ENCODE data around the gene USP31.

DNA sequence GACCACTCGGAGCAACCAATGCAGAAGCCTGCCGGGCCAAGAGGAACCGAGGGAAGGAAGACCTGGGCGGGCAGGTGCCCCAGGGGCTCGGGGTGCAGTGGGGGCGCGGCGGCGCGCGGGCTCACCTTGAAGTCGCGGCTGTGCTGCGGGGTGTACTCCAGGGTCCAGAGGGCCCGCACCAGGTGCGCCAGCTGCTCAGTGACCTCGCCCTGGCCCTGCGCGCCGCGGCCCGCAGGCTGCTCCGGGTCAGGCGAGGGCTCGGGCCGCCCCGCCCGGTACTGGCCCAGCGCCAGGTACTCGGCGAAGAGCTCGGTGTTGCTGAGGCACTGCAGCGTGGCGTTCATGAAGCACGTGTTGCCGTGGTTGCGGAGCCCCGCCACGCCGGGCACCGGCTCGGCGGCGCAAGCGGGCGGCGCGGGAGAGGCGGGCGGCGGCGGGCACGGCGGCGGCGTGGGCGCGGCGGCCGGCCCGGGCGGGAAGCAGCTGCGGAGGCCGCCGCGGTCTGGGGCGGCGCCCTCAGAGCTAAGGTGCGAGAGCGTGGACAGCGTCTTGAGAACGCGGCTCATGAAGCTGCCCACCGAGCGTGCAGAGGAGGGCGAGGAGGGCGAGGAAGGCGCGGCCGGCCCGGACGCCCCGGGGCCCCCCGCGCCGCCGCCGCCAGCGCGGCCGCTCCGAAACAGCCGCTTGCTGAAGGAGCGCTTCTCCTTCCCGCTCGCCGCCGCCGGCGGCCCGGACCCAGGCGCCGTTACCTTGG is 562 bp downstream of the USP31 start:
- TF ChIP-seq, protein P1, sequence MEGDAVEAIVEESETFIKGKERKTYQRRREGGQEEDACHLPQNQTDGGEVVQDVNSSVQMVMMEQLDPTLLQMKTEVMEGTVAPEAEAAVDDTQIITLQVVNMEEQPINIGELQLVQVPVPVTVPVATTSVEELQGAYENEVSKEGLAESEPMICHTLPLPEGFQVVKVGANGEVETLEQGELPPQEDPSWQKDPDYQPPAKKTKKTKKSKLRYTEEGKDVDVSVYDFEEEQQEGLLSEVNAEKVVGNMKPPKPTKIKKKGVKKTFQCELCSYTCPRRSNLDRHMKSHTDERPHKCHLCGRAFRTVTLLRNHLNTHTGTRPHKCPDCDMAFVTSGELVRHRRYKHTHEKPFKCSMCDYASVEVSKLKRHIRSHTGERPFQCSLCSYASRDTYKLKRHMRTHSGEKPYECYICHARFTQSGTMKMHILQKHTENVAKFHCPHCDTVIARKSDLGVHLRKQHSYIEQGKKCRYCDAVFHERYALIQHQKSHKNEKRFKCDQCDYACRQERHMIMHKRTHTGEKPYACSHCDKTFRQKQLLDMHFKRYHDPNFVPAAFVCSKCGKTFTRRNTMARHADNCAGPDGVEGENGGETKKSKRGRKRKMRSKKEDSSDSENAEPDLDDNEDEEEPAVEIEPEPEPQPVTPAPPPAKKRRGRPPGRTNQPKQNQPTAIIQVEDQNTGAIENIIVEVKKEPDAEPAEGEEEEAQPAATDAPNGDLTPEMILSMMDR (IDR thresholded peaks at IDR 0.05), result no peak
- TF ChIP-seq POLR2A (IDR thresholded peaks at IDR 0.05), result no peak
